GM18951 (cell line): ENCODE data around the gene CISD2.
"Not testable (repeated sequence)": the region's sequence is repeated elsewhere in the genome, so short reads cannot be mapped to it uniquely, and the experiment has no call there.

Experiments
- POLR2A ChIP-seq: IDR thresholded peaks from 4 replicates; pipeline ENCODE4 v1.6.1; 2011; ENCODE audit warnings: mild to moderate bottlenecking; ENCODE audit not compliant: insufficient read length, insufficient read depth; ENCODE audit errors: extremely low read depth
- in situ Hi-C: fragments of 300-500 bp; cut with MboI; formaldehyde crosslinking; loops from one replicate; pipeline ENCODE4 v1.12.0; 2022; ENCODE audit warnings: low sequenced_read_pairs, mixed read lengths, inconsistent platforms; ENCODE audit not compliant: unreplicated experiment

The CISD2 gene

DNA sequence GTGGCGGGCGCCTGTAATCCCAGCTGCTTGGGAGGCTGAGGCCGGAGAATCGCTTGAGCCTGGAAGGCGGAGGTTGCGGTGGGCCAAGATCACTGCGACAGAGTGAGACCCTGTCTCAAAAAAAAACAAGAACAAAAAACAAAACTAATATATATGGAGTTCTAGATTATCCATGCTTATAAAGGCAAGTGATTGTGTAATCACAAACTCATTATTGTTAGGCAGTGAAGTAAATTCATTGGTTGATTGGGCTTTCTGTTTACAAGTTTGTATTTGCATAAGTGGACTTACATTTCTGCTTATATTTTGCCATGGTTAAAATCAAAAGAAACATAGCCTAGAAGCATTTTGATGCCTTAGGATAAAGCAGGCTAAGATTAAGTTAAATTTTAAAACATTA, 39.0 kb upstream of the CISD2 start:
- TF ChIP-seq POLR2A, result no peak
- in situ Hi-C loops, result no loop called here

DNA sequence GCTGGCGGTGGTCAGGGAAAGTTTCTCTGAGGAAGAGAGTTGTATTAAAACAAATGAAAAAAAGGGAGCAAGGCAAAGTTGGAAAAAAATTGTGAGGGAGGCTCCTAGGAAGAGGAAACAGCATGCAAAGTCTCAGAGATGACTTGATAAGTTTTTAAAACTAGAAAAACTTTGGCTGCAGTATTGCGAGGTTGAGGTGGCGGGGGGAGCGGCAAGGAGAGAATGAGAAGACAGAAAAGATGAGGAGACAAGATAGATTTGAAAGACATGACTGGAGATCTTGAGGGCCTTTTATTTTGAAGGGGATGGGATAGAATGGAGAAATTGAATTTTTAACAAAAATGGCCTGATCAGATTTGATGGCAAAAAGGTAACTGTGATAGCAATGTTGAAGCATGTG, 36.7 kb upstream of the CISD2 start:
- in situ Hi-C loops, result no loop called here
- no peak for TF ChIP-seq POLR2A

DNA sequence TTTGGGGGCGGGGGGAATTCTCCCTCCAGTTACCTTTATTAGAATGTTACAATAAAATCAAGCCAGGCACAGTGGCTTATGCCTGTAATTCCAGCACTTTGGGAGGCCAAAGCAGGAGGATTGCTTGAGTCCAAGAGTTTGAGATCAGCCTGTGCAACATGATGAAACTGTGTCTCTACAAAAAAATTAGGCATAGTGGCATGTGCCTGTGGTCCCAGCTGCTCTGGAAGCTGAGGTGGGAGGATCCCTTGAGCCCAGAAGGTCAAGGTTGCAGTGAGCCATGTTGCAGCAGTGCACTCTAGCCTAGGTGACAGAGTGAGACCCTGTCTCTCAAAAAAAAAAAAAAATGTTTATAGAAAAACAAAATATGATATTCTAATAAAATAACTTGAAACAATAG, 36.1 kb upstream of the CISD2 start:
- no peak for TF ChIP-seq POLR2A
- in situ Hi-C loops, result no loop called here

DNA sequence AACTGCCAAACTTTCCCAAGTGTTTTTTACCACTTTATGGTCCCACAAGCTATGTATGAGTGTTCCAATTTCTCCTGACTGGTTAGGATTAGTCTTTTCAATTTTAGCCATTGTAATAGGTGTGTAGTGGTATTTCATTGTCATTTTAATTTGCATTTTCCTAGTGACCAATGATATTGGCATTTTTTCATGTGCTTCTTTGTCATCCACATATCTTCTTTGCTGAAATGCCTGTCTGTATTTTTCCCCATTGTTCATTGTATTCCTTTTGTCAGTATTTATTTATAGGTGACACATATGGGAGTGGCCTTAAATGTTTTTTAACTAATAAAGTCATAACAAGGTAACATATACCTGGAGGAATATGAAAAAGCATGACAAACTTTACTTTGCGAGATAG, 32.2 kb upstream of the CISD2 start:
- no peak for TF ChIP-seq POLR2A
- in situ Hi-C loops, result no loop called here

DNA sequence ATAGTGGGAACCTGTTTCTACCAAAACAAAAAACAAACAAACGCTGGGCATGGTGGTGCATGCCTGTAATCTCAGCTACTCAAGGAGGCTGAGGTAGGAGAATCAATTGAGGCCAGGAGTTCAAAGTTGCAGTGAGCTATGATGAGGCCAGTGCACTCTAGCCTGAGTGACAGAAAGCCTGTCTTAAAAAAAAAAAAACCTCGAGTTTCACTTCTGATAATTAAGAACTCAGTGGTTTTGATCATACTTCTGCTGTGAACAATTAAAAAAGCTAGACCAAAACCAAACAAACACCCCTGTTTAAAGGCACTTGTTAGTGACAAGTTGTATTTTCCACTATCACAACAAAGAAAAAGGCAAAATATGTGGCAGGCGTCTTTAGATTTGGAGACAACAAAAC, 26.4 kb upstream of the CISD2 start:
- in situ Hi-C loops, result no loop called here
- TF ChIP-seq POLR2A, result no peak

DNA sequence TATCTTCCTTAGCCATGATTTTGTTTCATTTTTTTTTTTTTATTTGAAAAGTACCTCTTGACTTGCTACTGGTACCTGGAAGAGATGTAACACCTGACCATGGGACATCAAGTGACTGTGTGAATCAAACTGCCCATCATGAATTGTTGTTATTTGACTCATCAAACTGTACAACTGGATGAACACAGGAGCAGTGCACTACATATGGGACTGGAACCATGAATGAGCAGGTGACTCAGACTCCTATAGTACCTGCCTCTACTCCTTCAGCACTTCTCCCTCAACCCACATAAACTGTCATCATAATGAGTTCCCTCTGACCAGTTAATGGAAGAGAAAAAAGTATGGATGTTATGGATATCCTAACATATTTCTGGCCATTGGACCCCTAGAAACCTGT, 25.5 kb upstream of the CISD2 start:
- no peak for TF ChIP-seq POLR2A
- in situ Hi-C loops, result no loop called here

DNA sequence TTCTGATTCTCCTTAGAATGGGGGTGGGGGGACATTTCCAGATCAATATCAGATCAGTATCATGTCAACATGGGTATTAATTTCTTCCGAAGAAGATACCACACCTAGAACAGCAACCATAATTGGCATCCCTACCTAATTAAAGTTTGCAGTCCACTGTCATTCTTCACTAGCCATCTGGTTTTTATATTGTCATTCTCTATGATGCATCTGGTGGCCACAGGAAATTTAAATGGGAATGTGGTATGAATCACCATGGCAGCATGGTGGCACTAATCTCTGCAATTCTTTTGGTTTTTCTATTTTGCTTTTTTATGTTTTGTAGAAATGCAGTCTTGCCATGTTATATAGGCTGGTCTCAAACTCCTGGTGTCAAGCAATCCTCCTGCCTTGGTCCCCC, 24.9 kb upstream of the CISD2 start:
- no peak for TF ChIP-seq POLR2A
- in situ Hi-C loops, result no loop called here

DNA sequence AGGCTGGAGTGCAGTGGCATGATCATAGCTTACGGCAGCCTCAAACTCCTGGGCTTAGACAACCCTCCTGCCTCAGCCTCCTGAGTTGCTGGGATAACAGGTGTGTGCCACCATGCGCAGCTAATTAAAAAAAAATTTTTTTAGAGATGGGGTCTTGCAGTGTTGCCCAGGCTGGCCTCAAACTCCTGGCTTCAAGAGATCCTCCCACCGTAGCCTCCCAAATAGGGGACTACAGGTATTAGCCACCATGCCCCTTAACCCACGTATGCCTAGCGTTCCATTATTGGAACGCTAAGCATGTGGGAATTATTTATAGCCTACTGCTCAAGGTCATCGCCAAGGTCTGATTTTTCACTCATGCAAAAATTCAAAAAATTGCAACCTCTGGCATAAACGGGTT, 21.1 kb upstream of the CISD2 start:
- TF ChIP-seq POLR2A, result no peak
- in situ Hi-C loops, result no loop called here

DNA sequence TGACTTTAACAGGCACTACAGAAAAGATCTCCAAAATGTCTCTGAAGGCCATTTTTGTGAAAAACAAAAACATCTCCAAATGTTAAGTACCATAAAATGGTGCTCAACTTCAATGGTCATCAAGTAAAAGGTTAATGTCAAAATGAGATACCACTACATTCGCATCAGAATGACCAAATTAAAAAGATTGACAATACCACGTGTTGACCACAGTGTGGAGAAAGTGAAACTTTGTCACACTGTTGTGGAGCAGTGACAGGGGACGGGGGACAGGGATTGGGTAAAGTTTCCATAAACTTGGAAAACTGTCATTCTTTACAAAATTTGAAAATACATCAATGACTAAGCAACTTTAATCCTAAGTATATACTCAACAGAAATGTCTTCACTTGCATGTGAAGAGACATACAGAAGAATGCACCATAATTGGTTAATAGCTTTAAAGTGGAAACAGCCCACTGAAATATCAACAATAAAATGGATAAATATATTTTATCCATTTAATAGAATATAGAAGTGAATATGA, 19.1 kb upstream of the CISD2 start:
- no peak for TF ChIP-seq POLR2A
- in situ Hi-C loops, result no loop called here

DNA sequence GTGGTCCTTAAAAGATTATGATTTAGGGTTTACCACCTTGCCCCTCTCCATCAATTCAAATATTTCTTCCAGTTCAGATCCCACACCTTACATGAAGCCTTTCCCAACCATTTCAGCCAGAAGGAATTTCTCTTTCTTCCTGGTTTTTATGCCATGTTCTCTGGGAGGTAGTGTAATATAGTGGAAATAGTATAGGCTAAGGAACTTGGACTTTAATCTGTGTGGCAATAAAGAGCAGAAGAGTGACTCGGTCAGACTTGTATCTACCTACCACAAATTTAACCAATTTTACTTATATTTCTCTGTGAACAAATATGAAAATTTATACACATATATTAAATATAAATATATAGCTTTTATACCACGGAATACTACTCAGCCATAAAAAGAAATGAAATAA, 18.4 kb upstream of the CISD2 start:
- in situ Hi-C loops, result no loop called here
- no peak for TF ChIP-seq POLR2A

DNA sequence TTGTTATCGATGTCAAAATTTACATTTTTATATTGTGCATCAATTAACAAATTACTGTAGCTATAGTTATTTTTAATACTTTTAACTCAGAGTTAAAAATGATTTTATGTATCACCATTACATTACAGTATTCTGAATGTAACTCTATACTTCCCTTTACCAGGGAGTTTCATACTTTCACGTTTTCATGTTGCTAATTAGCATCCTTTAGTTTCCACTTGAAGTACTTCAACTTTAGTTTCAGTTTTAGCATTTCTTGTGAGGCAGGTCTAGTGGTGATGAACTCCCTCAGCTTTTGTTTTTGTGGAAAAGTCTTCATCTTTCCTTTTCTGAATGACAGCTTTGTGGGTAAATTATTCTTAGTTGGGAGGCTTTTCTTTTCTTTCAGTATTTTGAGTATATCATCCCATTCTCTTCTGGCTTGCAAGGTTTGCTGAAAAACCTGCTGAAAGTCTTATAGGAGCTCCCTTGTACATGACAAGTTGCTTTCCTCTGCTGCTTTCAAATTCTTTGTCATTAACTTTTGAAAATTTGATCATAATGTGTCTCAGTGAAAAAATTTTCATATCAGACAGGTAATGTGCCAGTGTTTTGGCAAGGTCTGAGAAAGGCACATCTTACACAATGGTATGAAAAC, 9.8 kb upstream of the CISD2 start:
- no peak for TF ChIP-seq POLR2A
- in situ Hi-C loops, result no loop called here

DNA sequence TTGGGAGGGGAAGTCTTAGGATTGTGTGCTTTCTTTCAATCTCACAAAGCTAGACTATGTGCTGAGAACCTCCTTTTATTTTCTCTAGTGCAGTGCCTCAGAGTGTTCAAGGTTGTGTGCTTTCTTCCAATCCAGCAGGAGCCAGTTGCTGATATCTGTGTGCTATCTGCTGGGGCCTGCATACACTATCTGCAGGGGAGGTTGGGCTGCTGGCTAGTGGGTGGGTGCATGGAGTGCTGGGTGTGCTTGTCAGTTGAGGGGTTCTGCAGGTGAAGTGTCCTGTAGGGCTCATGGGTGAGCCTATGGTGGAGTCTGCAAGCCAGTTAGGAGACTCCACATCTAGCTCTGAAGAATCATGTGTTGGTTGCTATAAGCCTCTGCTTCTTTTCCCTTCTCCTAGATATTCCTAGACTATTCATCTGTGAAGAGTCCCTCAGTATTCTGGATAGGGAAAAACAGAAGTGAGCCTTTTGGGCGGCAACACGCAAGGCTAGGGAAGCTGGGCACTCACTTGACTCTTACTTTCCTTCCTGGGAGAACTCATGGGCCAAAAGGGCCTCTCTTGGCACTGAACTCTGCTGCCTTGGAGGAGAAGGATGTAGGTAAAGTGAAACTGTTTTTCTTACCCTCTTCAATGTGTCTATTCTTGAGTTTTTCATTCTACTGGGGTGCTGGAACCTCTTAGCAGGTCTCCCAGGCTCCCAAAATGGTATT, 8.0 kb upstream of the CISD2 start:
- no peak for TF ChIP-seq POLR2A
- in situ Hi-C loops, result no loop called here

DNA sequence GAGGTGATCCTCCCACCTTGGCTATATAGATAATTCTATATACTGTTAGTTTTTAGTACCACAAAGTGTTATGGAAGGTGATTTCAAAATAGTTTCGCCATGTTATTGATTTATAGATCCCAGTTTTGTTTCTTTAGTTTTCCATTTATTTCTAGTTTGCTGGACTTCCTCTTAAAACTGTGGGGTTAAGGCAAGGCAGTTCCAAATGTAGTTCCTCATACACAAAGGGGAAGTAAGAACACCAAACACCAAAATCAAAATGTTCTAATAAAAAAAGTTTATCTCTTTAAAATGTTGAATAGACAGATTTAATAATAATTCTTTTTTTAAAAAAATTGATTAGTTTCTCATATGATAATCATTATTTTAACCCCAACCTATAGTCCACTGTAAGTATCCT, 6.8 kb upstream of the CISD2 start:
- TF ChIP-seq POLR2A, result no peak

DNA sequence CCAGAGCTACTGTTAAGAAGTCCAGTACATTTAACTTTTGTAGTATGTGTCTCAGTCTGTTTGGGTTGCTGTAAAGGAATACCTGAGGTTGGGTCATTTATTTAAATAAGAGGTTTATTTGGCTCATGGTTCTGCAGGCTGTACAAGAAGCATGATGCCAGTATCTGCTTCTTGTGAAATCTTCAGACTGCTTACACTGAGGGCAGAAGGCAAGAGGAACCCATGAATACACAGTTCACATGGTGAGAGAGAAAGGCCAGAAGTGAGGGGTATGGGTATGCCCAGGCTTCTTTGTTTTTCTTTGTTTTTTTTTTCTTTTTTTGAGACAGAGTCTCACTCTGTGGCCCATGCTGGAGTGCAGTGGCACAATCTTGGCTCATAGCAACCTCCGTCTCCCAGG, 6.0 kb upstream of the CISD2 start:
- in situ Hi-C loops, result no loop called here
- TF ChIP-seq POLR2A, result no peak

More for the DNA sequence above, 6.8 kb upstream of the CISD2 start:
- in situ Hi-C loops, result no loop called here

DNA sequence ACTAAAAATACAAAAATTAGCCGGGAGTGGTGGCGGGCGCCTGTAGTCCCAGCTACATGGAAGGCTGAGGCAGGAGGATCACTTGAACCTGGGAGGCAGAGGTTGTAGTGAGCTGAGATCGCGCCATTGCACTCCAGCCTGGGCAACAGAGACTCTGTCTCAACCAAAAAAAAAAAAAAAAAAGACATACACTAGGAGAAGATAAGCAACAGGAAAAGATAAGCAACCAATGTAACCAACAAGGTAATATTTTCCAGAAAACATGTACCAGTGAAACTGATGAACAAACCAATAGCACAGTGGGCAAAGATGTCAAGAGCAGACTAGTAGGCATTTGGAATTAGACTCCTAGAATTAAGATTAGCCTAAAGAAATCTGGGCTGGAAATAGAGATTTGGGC, 3.5 kb upstream of the CISD2 start:
- in situ Hi-C loops, result not testable (repeated sequence)
